Hematopoietic multipotent progenitor cell treated with erythropoietin and hydrocortisone succinate and interleukin-3 and kit ligand, for 15 days (in vitro differentiated cells): ENCODE data around the gene TMEM190.
A peak's percentile ranks its signal among the peaks of the same experiment; 100 is the strongest.

ENCODE experiments used
- DNase-seq: peaks from one replicate; pipeline ENCODE4 v3.0.0-alpha.2; 2015; ENCODE audit warnings: low spot score

TMEM190 gene

DNA sequence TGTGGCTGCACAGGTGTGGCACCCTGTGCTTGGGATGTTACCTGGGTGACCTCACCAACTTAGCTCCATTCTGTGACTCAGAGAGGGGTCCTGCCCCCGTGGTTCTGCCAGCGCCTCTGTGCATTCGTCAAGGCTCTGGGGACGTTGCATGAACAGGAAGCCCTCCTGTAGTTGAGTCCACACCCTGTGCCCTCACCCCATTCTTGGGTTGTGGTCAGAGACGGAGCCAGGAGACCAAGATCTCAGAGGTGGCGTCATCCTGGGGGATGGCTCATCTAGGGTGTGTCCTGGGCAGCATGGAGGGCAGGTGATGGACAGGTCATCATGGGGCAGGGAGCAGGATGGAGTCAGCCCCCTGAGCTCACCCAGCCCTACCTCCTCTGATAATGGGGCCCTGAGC lies 24.6 kb upstream of the TMEM190 start:
- no peak for DNase-seq

DNA sequence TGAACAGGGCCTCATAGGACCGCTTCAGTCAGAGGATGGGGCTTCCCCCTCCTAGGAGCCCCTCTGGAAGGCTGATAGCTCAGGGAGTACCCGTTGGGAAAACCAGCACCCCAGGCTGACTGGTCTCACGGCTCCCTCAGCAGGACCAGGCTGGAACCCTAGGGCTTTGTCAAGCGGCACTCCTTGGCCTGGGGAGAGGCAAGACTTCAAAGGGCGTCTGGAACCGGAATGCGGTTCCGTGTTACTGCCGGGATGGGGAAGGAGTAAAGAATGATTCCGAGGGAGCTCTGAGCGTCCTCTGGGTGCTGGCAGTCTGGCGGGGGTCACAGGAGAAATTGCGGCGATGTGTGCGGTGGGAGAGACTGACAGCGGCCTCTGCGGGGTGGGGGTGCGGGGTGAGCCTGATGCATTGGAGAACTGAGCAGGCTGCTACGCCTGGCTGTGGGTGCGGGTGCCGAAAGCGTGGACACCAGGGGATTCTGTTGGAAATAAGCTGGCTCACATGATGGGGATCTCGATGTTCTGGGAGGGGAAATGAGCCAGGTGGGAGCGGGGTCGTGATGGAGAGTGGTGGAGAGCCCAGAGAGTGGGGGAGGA lies 24.0 kb upstream of the TMEM190 start:
- no peak for DNase-seq

DNA sequence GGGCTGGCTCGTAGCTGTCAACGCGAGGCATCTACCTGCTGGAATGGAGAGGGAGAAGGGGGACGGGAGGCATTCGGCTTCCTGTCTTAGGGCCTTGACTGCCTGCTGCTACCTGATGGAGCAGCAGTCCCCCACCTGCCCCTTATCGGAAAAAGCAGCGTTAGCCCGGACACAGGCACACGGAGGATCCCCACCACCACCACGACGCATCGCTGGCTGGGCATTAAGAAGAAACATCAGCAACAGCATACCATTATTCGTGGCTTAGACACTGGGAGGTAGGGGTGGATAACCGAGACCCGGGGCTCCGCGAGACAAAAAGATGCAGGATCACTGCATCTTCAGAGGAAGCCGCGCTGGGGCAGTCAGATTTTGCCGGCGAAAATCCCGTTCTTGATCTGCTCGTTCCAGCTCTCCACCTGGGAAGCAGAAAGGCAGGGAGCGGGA lies 23.2 kb upstream of the TMEM190 start:
- DNase-seq = no peak

DNA sequence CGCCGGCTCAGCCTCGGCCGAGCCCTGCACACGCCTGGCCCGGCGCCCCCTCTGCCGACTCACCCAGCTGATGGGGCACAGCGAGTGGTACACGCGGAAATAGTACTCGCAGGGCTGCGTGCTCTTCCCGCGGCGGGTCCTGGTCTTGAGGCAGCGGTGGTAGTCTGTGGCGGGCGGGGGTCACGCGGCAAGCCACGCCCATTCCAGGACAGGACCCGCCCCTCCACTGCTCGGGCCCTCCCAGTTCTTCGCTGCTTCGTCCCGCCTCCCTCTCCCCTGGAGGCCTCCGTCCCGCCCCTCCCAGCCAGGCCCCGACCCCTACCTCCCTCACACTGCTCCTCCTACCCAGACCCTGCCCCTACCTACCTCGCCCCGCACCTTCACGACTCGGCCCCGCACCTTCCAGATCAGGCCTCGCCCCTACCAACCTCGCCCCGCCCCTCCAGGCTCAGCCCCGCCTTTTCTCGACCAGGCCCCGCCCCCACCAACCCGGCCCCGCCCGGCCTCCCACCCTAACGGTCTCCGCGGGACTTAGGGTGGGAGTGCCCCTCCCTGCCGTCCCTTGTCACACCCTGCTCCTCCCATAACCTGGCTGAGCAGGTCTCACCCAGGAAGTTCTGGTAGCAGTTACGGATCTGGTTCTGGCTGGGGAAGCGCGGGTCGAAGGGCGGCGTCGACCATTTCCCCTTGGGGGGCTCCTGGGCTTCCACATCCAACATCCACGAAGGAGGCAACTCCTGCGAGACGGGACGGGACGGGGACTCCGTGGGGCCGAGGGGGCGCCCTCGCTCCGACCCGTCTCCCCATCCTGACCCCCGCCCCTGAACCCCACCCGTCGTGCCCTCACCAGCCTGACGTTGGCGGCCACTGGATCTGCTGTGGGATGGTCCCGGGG lies 22.6 kb upstream of the TMEM190 start:
- peak; percentile 52 for DNase-seq

DNA sequence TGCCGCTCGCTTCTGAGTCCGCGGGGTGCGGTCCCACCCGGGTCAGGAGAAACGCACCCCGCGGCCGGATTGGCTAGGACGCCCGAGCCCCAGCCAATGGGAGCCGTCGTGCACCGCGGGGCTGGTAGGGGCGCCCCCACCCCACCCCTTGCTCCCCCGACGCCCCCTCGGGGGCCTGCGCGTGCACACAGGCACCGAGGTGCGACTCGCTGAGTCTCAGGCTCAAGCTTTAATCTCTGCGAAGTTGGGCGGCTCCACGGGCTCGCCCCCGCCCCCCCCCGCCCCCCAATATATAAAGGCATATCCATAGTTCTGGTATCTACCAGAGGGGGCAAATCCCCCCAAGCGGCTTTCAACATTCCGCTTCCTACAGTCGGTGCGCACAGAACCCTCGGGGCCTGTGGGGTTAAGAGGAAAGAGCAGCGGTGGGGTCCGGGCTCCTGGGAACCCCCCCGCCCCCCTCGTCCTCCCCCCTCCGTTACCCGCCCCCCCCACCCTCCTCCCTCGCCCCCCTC lies 21.9 kb upstream of the TMEM190 start, which contains the start of gene COX6B2:
Gene COX6B2 (minus strand): TSS at position 22 of the 515 bp plus-strand sequence. CDS start 198 bp downstream, outside the sequence.
- DNase-seq = no peak

DNA sequence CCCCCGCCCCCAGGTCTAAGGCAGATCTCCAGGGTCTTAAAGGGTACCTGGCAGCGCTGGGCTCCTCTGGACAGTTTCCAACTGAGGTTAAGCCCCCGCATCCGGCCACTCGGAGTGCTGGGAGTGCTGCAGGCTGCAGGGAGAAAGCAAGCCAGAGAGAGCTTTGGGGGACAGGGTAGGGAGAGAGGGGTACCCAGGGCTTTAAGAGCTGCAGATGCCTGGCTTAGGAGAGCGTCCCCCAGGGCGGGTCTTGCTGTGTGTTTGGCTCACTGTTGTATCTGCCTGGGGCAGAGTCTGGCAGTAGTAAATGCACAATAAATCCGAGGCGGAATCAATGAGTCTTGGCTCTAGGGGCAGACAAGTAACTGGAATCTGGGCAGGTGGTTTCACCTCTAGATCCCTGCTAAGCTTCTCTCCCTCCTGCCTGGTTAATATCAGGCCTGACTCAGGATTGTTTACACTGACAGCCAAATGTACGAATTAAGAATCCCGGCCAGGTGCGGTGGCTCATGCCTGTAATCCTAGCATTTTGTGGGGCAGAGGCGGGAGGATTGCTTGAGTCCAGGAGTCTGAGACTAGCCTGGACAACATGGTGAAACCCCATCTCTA lies 21.3 kb upstream of the TMEM190 start:
- no peak for DNase-seq

DNA sequence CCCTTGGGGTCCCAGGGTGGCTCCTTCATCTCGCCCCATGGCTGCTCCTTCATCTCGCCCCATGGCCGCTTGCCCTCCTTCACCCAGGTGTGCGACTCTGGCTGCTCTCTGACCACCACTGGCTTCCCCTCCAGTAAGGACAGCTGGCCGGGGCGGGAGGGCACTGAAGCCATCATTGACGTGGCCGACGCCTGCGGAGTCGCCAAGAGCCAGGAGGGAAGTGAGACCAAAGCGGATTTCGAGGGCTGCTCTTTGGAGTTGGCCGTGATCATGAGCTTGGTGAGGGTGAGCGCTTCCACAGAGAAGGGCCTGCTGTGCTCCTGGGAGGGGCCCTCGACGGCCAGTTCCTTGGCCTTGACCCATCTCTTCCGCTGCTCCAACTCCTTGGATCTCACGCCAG lies 18.1 kb upstream of the TMEM190 start:
- no peak for DNase-seq

DNA sequence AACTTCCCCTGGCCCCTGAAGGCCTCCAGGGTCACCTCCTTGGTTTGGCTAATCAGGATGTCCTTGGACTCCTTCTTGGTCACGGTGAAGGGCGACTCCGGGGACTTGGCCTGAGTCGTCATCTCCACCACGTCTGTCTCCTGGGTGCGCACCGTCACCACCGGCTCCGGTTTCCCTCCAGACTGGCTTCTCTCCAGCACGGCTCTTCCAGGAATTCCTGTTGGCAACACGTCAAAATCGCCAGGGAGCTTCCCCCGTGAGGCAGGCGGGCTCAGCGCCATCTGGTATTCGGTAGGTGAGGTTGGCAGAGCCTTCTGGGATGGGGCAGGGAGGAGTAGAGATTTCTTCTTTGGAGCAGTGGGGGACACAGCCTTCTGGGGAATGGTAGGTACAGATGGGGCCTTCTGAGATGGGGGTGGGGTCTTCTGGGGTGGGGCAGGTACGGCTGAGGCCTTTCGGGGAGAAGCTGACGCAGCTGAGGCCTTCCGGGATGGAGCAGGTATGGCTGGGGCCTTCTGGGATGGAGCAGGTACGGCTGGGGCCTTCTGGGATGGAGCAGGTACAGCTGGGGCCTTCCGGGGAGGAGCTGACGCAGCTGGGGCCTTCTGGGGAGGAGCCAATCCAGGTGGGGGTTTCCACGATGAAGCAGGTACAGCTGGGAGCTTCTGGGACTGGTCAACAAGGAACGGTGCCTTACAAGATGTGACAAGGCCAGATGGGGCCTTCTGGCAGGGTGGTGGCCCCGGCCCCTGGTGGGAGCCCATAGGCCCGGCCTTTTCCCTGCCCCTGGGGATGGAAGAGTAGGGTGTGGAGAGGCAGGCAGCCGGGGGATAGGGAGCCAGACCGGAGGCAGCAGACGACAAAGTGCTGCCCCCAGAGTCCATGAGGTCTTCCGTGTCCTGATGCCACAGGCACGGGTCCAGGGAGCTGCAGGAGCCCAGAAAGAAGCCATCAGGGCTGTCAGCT lies 17.4 kb upstream of the TMEM190 start:
- DNase-seq = no peak

DNA sequence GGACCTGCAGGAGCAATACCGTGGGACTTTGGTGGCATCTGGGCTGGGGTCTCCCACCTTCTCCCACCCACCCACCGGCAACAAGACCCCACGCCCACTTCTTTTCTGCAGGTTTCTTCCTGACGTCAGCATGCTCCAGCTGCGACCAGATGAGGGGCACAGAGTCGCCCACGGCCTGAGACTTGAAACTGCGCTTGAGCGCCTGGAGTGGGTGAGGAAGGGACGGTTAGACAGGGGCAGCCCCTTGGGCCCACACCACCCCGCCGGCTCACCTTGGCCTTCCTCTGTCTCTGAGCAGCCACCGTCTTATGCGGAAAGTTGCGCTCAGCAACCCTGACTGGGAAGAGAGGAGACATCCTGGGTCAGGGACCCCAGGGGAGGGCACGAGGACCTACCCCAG lies 15.7 kb upstream of the TMEM190 start:
- no peak for DNase-seq

DNA sequence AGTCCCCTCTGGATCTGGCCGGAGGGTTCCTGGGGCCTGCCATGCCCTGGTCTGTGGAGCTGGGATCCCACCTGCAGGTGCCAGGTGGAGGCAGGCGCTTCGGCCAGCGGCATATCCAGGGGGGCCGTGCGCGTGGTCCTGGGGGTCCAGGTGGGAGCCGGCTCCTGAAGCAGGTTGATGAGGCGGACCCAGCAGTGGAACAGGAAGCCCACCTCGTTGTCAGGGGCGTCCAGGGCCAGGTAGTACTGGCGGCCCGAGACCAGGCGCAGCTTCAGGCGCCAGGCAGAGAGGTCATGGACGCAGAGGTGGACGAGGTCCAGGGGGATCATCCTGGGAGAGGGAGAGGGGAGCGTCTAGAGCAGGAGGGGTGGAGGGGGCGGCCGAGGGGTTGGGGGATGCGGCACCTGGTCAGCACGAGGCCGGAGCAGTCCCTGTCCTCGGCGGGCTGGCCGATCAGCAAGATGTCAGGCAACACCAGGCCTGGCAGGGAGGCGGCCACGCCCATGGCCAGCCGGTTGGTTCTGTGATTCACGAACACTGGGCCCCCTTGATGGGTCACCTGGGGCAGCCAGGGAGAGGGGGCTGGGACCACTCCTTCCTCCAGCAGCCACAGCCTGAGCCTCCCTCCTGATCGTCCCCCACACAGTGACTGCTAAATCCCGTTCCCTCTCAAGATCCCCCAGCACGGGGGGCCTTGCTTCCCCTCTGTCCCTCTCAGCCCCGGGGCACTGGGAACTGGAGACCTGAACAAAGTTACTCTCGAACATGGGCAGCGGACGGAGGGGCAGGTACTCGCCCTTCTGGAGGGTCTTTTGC lies 14.2 kb upstream of the TMEM190 start:
- no peak for DNase-seq

DNA sequence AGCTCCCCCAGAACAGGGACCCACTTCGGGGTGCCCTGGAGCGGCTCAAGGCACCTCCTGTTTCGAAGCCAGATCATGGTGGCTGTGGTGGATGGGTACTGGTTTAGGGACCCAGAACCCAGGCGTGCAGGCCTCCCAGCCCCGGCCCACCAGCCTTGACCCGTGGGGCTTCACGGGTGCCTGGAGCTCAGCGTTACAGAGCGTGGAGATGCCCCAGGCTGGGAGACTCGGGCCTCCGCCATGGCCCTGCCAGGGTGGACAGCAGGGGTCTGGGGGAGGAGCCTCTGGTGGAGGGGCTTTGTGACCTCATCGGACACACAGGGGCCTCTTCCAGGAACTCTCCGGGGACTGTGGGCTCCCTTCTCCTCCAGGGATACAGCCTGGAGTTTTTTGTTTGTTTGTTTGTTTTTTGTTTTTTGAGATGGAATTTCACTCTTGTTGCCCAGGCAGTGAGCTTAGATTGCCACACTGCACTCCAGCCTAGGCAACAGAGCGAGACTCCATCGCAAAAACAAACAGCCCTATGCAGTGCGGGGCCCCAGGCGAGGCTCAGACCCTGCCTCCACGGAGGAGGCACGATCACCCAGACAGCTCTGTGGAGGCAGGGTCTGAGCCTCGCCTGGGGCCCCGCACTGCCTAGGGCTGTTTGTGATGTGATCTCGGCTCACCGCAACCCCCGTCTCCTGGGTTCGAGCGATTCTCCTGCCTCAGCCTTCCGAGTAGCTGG lies 13.5 kb upstream of the TMEM190 start, which contains the start of gene GARIN5B:
Gene GARIN5B (minus strand): TSS at position 271 of the 727 bp plus-strand sequence. CDS start 194 bp downstream, at position 77.
- no peak for DNase-seq

DNA sequence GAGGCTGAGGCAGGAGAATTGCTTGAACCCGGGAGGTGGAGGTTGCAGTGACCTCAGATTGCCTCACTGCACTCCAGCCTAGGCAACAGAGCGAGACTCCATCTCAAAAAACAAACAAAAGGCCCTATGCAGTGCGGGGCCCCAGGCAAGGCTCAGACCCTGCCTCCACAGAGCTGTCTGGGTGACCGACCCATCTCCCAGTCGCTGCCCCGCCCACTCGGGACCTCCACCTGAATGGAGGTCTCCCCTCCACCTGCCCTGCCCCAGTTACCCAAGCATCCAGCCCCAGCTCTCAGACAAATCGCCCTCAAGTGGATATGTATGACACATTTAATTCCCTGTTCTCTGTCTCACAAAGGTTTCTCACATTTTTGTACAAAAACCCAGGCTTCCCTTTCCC lies 11.4 kb upstream of the TMEM190 start:
- no peak for DNase-seq

DNA sequence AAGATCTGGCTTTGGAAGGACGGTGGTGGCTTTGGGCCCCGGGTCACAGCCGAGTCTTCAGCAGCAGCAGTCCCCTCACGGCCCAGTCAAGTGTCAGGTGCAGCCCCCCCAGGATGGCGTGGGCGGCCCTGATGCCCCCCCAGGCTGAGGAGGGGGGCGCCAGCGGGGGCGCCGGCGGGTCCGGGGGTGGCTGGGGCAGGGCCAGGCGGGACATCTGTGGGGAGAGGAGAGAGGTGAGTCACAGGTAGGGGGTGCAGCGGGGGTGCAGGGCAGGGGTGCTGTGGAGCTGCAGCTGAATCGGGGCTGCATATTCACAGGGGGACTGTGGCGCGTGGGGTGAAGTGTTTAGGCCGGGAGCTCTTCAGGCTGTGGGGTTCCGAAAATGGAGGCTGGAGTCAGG lies 10.7 kb upstream of the TMEM190 start:
- DNase-seq = no peak

DNA sequence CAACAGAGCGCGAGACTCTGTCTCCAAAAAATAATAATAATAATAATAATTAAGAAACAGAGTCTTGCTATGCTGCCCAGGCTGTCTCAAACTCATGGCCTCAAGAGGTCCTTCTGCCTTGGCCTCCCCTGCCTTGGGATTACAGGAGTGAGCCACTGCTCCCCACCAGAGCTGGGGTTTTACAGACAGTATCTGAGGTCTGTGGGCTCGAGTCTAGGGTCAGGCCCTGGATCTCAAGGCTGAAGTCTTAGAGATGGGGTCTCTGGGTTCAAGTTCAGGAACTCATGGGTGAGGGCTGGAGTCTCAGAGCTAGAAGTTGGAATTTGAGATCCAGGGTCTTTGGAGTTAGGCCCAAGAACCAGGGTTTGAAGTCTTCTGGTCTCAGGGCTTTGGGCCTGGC lies 9.8 kb upstream of the TMEM190 start:
- DNase-seq = no peak

DNA sequence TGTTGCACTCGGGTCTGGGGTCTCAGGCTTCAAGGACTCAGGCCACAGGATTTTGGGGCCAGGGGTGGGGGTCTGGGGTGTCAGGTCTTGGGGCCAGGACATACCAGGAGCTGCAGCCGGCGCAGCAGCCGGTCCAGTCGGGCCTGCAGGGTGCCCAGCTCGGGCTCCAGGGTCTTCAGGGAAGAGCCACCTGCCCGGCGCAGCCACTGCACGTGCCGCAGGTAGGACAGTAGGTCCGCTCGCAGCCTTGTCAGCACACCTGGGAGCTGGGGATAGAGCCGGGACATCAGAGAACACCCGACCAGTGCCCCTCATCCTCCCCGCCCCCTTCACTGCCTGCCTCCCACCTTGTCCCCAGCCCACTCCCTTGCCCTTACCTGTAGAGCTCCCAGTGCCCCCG lies 8.5 kb upstream of the TMEM190 start:
- DNase-seq = no peak

DNA sequence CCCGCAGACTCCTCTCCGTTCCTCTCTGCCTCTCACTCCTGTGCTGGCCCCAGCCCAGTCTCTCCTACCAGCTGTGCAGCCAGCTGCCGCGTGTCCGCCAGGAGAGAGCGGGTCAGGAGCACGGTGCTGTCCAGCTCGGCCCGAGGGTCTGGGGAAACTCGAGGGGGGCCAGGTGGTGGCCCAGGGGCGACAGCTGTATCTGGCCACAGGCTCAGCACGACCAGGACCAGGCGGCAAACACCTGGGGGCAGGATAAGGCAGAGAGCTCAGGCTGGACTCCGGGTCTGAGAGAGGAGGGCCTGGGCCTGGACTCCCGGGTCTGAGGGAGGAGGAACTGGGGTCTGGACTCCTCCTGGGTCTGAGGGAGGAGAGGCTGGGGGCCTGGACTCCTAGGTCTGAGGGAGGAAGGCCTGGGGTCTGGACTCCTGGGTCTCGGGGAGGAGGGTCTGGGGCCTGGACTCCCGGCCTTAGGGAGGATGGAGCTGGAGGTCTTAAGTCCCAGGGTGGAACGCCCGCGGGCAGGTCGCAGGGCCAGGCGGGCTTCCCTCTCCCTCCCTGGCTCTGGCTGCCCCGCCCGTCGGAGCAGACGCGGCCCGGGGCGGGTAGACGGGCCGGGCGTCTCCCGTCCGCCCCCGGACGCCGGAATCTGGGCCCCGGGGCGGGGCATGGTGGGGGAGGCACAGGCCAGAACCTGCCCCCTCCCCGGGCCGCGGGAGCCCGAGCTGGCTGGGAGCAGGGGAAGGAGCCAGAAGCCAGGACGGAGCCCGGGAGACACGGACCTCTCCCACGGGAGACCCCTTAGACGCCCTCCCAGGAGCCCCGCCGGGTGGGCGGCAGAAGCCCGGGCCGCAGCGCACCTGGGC lies 7.7 kb upstream of the TMEM190 start:
- no peak for DNase-seq

DNA sequence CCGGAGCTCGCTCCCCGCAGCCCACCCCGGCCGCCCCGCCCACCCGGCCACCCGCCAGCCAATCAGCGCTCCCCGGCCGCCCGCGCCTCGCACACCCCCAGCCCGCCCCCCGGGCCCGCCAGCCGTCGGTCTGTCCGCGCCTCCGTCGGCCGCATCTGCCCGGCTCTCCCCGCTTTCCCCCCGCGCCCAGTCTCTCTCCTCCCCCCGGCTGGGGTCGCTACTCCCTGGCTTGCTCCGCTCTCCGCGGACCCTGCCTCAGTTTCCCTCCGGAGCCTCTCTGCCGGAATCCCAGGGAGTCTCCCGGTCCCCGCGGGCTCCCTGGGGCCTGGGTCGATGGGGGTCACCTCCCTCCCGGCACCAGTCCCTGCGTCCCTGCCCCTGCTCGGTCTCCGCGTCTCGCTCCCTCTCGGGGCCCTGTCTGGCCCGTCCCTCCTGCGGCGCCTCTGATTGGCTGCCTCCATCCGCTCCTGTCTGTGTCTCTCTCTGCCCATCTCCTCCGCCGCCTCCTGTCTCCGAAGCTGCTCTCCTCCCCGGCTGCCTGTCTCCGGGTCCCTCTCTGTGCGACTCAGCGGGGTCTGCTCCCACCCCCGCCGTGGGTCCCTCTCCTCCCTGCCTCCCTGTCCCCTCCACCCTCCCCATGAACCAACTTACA lies 6.8 kb upstream of the TMEM190 start:
- no peak for DNase-seq

DNA sequence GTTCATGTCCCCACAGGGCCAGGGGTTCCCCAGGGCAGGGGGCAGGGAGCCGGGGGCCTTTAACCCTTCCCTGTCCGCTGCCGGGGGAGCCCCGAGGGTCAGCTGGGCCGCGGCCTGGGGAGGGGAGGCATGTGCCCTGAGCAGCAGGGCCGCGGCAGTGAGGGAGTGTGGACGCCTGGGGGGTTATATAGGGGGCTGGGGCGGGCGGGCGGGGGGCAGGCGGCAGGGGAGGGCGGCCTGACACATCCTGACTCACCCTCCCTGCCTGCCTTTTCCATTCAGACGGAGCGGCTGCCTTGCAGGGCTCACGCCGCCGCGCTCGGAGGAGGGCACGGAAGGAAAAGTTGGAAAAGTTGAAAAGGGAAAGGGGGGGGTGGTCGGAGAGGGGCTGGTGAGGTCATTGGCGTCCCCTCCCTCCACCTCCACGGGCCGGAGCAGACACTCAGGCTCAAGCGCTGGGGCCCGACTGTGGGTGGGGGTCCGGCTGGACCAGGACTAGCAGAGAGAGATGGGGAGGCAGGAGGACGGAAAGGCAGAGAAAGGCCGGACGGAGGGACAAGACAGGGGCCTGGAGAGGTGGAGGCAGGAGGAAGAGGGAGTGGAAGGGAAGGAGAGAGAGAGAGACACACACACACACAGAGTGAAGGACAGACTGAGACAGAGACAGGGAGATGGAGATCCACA lies 6.2 kb upstream of the TMEM190 start, which contains the start of gene IL11:
Gene IL11 (minus strand): TSS at position 159 of the 684 bp plus-strand sequence. CDS start 153 bp downstream, at position 6.
- no peak for DNase-seq
